ENCODE measurements around the gene FAM110C. TPM values are rescaled to one million over a fixed set of nuclear protein-coding genes. Genes with fewer than 3 reads are reported as not detected.

FAM110C gene
- total RNA-seq, 1 experiment from 2014 or later: 5.0 TPM

DNA sequence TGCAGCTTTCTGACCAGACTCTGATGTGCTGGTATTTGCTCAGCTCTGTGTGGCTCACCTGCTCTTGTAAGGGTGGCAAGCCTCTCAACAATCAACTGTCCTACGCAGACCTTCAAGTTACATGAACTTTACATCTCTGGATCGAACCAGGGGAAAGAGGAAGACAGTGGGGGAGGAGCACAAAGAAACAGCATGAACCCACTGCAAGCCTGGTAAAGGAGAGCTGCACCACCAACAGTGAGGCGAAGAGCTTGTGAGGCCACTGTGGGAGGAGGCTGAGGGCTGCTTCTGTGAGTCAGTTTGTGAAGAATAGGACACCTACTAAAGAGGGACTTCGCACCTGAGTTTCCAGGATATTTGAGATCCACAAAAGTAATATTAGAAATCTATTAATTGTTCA, 18.8 kb upstream of the FAM110C start:
- H3K4me2 ChIP-seq (ENCODE audit: low read length): no peak overlapping the region
- intact Hi-C loops (cut with micrococcal nuclease): no loop called here
- no peak overlapping the region for H3K9ac ChIP-seq (ENCODE audit: low read length)
- H3K27me3 ChIP-seq (ENCODE audit: low read length): no peaks in the 10 kb centered on the region
- H3K4me3 ChIP-seq (ENCODE audit: low read length): no peak overlapping the region
- DNase-seq (no peak), ATAC-seq (no peak)
- H2AFZ ChIP-seq (ENCODE audit: low read length): no peak overlapping the region
- ChIA-PET POLR2A (ENCODE audit: unreplicated experiment) (no interaction called here), CTCF (no interaction called here)
- peaks cover 10% of the 10 kb centered on the region for H3K4me1 ChIP-seq (ENCODE audit: insufficient read depth, low read length)
- no peaks in the 10 kb centered on the region for H3K79me2 ChIP-seq (ENCODE audit: low read length)
- peaks cover 4% of the 10 kb centered on the region for H3F3A ChIP-seq (ENCODE audit: low read length, unreplicated experiment)
- no peaks in the 10 kb centered on the region for H3K36me3 ChIP-seq (ENCODE audit: low read depth, low read length)
- no peaks in the 10 kb centered on the region for H4K20me1 ChIP-seq (ENCODE audit: low read length)
- no peak for TF ChIP-seq EZH2phosphoT487 (IDR thresholded peaks at IDR 0.05; ENCODE audit: borderline replicate concordance, low read length)
- TF ChIP-seq, protein P1, sequence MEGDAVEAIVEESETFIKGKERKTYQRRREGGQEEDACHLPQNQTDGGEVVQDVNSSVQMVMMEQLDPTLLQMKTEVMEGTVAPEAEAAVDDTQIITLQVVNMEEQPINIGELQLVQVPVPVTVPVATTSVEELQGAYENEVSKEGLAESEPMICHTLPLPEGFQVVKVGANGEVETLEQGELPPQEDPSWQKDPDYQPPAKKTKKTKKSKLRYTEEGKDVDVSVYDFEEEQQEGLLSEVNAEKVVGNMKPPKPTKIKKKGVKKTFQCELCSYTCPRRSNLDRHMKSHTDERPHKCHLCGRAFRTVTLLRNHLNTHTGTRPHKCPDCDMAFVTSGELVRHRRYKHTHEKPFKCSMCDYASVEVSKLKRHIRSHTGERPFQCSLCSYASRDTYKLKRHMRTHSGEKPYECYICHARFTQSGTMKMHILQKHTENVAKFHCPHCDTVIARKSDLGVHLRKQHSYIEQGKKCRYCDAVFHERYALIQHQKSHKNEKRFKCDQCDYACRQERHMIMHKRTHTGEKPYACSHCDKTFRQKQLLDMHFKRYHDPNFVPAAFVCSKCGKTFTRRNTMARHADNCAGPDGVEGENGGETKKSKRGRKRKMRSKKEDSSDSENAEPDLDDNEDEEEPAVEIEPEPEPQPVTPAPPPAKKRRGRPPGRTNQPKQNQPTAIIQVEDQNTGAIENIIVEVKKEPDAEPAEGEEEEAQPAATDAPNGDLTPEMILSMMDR (conservative IDR thresholded peaks at IDR 0.05; ENCODE audit: low read depth, low read length): no peak
- no peak for TF ChIP-seq EZH2 (IDR thresholded peaks at IDR 0.05; ENCODE audit: low read length, unreplicated experiment)
- no peaks in the 10 kb centered on the region for H3K9me3 ChIP-seq (ENCODE audit: low read length)
- no TSS peak for BruUV-seq (replicated peaks)
- no peak overlapping the region for H3K27ac ChIP-seq (ENCODE audit: low read length)
- H3K9me2 ChIP-seq (replicated peaks; ENCODE audit: low read length): no peaks in the 10 kb centered on the region

DNA sequence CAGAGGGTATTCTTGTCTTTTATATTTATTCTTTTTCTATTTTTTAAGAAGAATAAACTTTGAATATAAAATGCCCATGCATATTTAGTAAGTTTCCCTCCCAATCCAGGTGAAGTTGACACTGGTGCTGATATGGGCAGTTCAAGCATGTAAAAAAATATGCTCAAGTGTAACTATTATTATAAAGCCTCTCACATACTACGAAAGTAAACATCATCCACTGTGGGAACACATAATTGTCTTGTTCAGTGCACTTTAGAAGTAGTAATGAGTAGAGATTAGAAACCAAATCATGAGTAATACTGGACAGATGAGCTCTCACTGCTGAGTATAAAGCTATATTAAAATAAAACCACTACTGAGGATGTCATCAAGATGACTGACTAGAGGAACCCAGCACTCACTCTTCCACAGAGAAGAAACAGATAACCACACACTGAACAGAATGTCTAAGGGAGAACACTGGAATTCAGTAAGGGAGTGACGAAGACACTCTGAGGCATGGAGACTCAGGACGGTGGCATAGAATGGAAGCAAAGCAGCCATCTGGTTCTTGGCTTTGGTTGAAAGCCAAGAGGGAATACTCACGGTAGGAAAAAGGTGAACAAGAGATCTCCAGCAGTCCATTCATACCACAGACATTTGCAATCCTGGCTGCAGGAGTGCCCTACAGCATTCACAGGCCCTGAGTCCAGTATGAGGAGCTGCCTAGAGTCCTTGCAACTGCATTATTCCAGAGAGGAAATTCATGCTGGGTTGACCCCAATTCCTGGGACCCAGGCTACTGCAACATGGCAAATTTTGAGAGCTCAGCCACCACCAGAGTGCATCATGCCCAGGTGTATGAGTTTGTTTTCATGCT, 9.5 kb upstream of the FAM110C start:
- intact Hi-C loops (cut with micrococcal nuclease): no loop called here
- ATAC-seq: no peak
- no TSS peak for BruUV-seq (replicated peaks)
- no peak overlapping the region for H2AFZ ChIP-seq (ENCODE audit: low read length)
- CTCF ChIA-PET: no interaction called here
- H3K4me3 ChIP-seq (ENCODE audit: low read length): no peak overlapping the region
- no peaks in the 10 kb centered on the region for H3K4me1 ChIP-seq (ENCODE audit: insufficient read depth, low read length)
- no peak for DNase-seq
- POLR2A ChIA-PET (ENCODE audit: unreplicated experiment): no interaction called here
- no peaks in the 10 kb centered on the region for H4K20me1 ChIP-seq (ENCODE audit: low read length)
- H3K4me2 ChIP-seq (ENCODE audit: low read length): no peak overlapping the region
- TF ChIP-seq, protein P1 (conservative IDR thresholded peaks at IDR 0.05; ENCODE audit: low read depth, low read length): no peak
- TF ChIP-seq EZH2phosphoT487 (IDR thresholded peaks at IDR 0.05; ENCODE audit: borderline replicate concordance, low read length): no peak
- TF ChIP-seq EZH2 (IDR thresholded peaks at IDR 0.05; ENCODE audit: low read length, unreplicated experiment): no peak
- no peaks in the 10 kb centered on the region for H3F3A ChIP-seq (ENCODE audit: low read length, unreplicated experiment)
- H3K9ac ChIP-seq (ENCODE audit: low read length): no peak overlapping the region
- no peak overlapping the region for H3K27ac ChIP-seq (ENCODE audit: low read length)
- no peaks in the 10 kb centered on the region for H3K79me2 ChIP-seq (ENCODE audit: low read length)
- H3K36me3 ChIP-seq (ENCODE audit: low read depth, low read length): no peaks in the 10 kb centered on the region
- no peaks in the 10 kb centered on the region for H3K9me3 ChIP-seq (ENCODE audit: low read length)
- no peaks in the 10 kb centered on the region for H3K9me2 ChIP-seq (replicated peaks; ENCODE audit: low read length)
- H3K27me3 ChIP-seq (ENCODE audit: low read length): no peaks in the 10 kb centered on the region

DNA sequence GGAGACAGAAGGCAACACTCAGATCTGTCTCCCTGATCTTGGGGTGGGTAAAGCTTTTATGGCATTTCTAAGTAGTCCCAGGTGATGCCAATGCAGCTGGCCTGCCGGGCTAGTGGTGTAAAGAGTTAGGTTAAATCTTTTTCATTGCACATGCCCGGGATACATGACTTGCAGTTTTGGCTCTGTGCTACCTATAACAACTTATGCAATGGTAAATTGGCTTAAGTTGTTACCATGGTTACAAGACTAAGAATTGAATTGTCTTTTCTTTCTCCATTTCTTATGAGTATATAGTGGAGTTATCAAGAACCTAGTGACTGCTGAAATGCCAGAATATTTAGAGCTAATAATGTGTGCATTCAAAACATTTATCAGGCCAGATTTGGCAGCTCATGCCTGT, 5.3 kb upstream of the FAM110C start:
- no peaks in the 10 kb centered on the region for H3K27me3 ChIP-seq (ENCODE audit: low read length)
- BruUV-seq (replicated peaks): no TSS peak
- ChIA-PET POLR2A (ENCODE audit: unreplicated experiment) (no interaction called here), CTCF (no interaction called here)
- TF ChIP-seq, protein P1 (conservative IDR thresholded peaks at IDR 0.05; ENCODE audit: low read depth, low read length): no peak
- no peak for TF ChIP-seq EZH2 (IDR thresholded peaks at IDR 0.05; ENCODE audit: low read length, unreplicated experiment)
- no peak for TF ChIP-seq EZH2phosphoT487 (IDR thresholded peaks at IDR 0.05; ENCODE audit: borderline replicate concordance, low read length)
- DNase-seq (no peak), ATAC-seq (no peak)
- no peak overlapping the region for H2AFZ ChIP-seq (ENCODE audit: low read length)
- H3K79me2 ChIP-seq (ENCODE audit: low read length): no peaks in the 10 kb centered on the region
- intact Hi-C loops (cut with micrococcal nuclease): no loop called here
- H4K20me1 ChIP-seq (ENCODE audit: low read length): no peaks in the 10 kb centered on the region
- H3K9me3 ChIP-seq (ENCODE audit: low read length): no peaks in the 10 kb centered on the region
- no peak overlapping the region for H3K4me3 ChIP-seq (ENCODE audit: low read length)
- no peak overlapping the region for H3K27ac ChIP-seq (ENCODE audit: low read length)
- no peak overlapping the region for H3K9ac ChIP-seq (ENCODE audit: low read length)
- H3K9me2 ChIP-seq (replicated peaks; ENCODE audit: low read length): no peaks in the 10 kb centered on the region
- no peaks in the 10 kb centered on the region for H3F3A ChIP-seq (ENCODE audit: low read length, unreplicated experiment)
- no peak overlapping the region for H3K4me2 ChIP-seq (ENCODE audit: low read length)
- H3K4me1 ChIP-seq (ENCODE audit: insufficient read depth, low read length): peaks cover 8% of the 10 kb centered on the region
- no peaks in the 10 kb centered on the region for H3K36me3 ChIP-seq (ENCODE audit: low read depth, low read length)

Data from PC-3 (cell line).